ENCODE data around the gene IP6K3.

- TF ChIP-seq CTCF (IDR thresholded peaks at IDR 0.05; ENCODE audit: low read depth, low read length, poor library complexity, severe bottlenecking) (no peak), EZH2phosphoT487 (IDR thresholded peaks at IDR 0.05; ENCODE audit: borderline replicate concordance, low read length) (no peak)
These were observed 38.1 kb upstream of the IP6K3 start for GRCh38 chr6:33784787-33785186.

Data from DOHH2 (cell line).